Activated T-cell treated with anti-CD3 and anti-CD28 coated beads, Interleukin-2, amount 50 U/mL, for 4 hours (primary cell): ENCODE data around the gene SSBP3. TPM values are rescaled to one million over a fixed set of nuclear protein-coding genes. Genes with fewer than 3 reads are reported as not detected.
"Not testable (repeated sequence)": the region's sequence is repeated elsewhere in the genome, so short reads cannot be mapped to it uniquely, and the experiment has no call there.

ENCODE experiments used
- ATAC-seq, 2 donors: fragments of 200-7000 bp; cut with Tn5 transposase; one replicate each; pipeline ENCODE4 v1.10.0; 2021
- DNase-seq: peaks from one replicate; pipeline ENCODE4 v3.0.0-alpha.2; 2020
- H3K27me3 Mint-ChIP-seq: one replicate; pipeline ENCODE4 v1.8.0; 2021; ENCODE audit warnings: low read depth, mixed read lengths
- H3K36me3 Mint-ChIP-seq: one replicate; pipeline ENCODE4 v1.8.0; 2022; ENCODE audit warnings: mixed read lengths; ENCODE audit not compliant: insufficient read depth
- H3K4me1 Mint-ChIP-seq: one replicate; pipeline ENCODE4 v1.8.0; 2021; ENCODE audit warnings: low read depth, mixed read lengths
- H3K4me3 Mint-ChIP-seq: one replicate; pipeline ENCODE4 v1.8.0; 2021; ENCODE audit warnings: mild to moderate bottlenecking, moderate library complexity, mixed read lengths
- H3K9me3 Mint-ChIP-seq: one replicate; pipeline ENCODE4 v1.8.0; 2021; ENCODE audit warnings: mixed read lengths
- total RNA-seq, 3 donors: library from RNA; stranded (reverse); gene quantifications; one replicate each; pipeline ENCODE4 v1.2.1, GENCODE V29; 2021

Gene SSBP3
- 10 to 100 TPM; 36.2 to 39.1 (median 37.5) TPM for total RNA-seq

- Mint-ChIP-seq H3K4me1 (peaks cover 55% of the 10 kb centered on the region), H3K36me3 (peaks cover 13% of the 10 kb centered on the region), H3K4me3 (peak within 1 kb of the TSS; percentile 88), H3K9me3 (no peaks in the 10 kb centered on the region), H3K27me3 (no peaks in the 10 kb centered on the region)
- peak; percentile 92 to 93 for ATAC-seq
- peak; percentile 86 for DNase-seq
Measured at GRCh38 chr1:54406339-54407153, at the start of gene SSBP3. TSS of gene SSBP3 (minus strand) at chr1:54406394.

GRCh38 chr1:54453509-54453908 is 47.3 kb upstream of the SSBP3 start:
- no peaks in the 10 kb centered on the region for H3K9me3 Mint-ChIP-seq
- H3K27me3 Mint-ChIP-seq, result no peaks in the 10 kb centered on the region
- no peaks in the 10 kb centered on the region for H3K36me3 Mint-ChIP-seq
- H3K4me1 Mint-ChIP-seq, result peaks cover 4% of the 10 kb centered on the region
- no peak overlapping the region for H3K4me3 Mint-ChIP-seq
- no peak for ATAC-seq
- DNase-seq, result no peak

- no peak for ATAC-seq
- no peak overlapping the region for H3K4me3 Mint-ChIP-seq
- DNase-seq, result no peak
Measured at GRCh38 chr1:54453022-54453421, 46.8 kb upstream of the SSBP3 start.

GRCh38 chr1:54449431-54449830 is 43.2 kb upstream of the SSBP3 start:
- DNase-seq, H3K36me3 Mint-ChIP-seq, H3K9me3 Mint-ChIP-seq, ATAC-seq, H3K4me1 Mint-ChIP-seq, H3K4me3 Mint-ChIP-seq, H3K27me3 Mint-ChIP-seq: not testable (repeated sequence)

More at GRCh38 chr1:54453022-54453421, 46.8 kb upstream of the SSBP3 start:
- no peaks in the 10 kb centered on the region for H3K27me3 Mint-ChIP-seq
- H3K36me3 Mint-ChIP-seq, result no peaks in the 10 kb centered on the region
- H3K9me3 Mint-ChIP-seq, result no peaks in the 10 kb centered on the region
- H3K4me1 Mint-ChIP-seq, result peaks cover 1% of the 10 kb centered on the region

GRCh38 chr1:54448801-54449200 is 42.6 kb upstream of the SSBP3 start:
- H3K9me3 Mint-ChIP-seq, ATAC-seq, H3K27me3 Mint-ChIP-seq, H3K36me3 Mint-ChIP-seq, H3K4me3 Mint-ChIP-seq, H3K4me1 Mint-ChIP-seq, DNase-seq: not testable (repeated sequence)

GRCh38 chr1:54447081-54447480 is 40.9 kb upstream of the SSBP3 start:
- not testable (repeated sequence) for DNase-seq, H3K4me3 Mint-ChIP-seq, H3K27me3 Mint-ChIP-seq, H3K36me3 Mint-ChIP-seq, ATAC-seq, H3K9me3 Mint-ChIP-seq, H3K4me1 Mint-ChIP-seq

- Mint-ChIP-seq H3K4me3 (no peak overlapping the region), H3K4me1 (no peaks in the 10 kb centered on the region), H3K9me3 (no peaks in the 10 kb centered on the region), H3K36me3 (no peaks in the 10 kb centered on the region), H3K27me3 (no peaks in the 10 kb centered on the region)
- no peak for ATAC-seq
- DNase-seq, result no peak
Measured at GRCh38 chr1:54442185-54442584, 36.0 kb upstream of the SSBP3 start.

GRCh38 chr1:54439550-54440223 is 33.5 kb upstream of the SSBP3 start:
- H3K4me3 Mint-ChIP-seq, result no peak overlapping the region
- ATAC-seq (no peak), DNase-seq (no peak)
- no peaks in the 10 kb centered on the region for H3K27me3 Mint-ChIP-seq
- H3K4me1 Mint-ChIP-seq, result no peaks in the 10 kb centered on the region
- no peaks in the 10 kb centered on the region for H3K9me3 Mint-ChIP-seq
- no peaks in the 10 kb centered on the region for H3K36me3 Mint-ChIP-seq

- H3K4me3 Mint-ChIP-seq, result no peak overlapping the region
- no peak for DNase-seq
Measured at GRCh38 chr1:54437783-54438182, 31.6 kb upstream of the SSBP3 start.

GRCh38 chr1:54436826-54437225 is 30.6 kb upstream of the SSBP3 start:
- H3K4me1 Mint-ChIP-seq, result no peaks in the 10 kb centered on the region
- H3K27me3 Mint-ChIP-seq, result no peaks in the 10 kb centered on the region
- H3K36me3 Mint-ChIP-seq, result no peaks in the 10 kb centered on the region
- no peak overlapping the region for H3K4me3 Mint-ChIP-seq
- H3K9me3 Mint-ChIP-seq, result no peaks in the 10 kb centered on the region
- no peak for DNase-seq
- ATAC-seq, result no peak

More at GRCh38 chr1:54437783-54438182, 31.6 kb upstream of the SSBP3 start:
- no peaks in the 10 kb centered on the region for H3K9me3 Mint-ChIP-seq
- H3K36me3 Mint-ChIP-seq, result no peaks in the 10 kb centered on the region
- H3K4me1 Mint-ChIP-seq, result no peaks in the 10 kb centered on the region
- no peaks in the 10 kb centered on the region for H3K27me3 Mint-ChIP-seq
- no peak for ATAC-seq

- H3K4me1 Mint-ChIP-seq, result no peaks in the 10 kb centered on the region
- no peaks in the 10 kb centered on the region for H3K27me3 Mint-ChIP-seq
- no peak overlapping the region for H3K4me3 Mint-ChIP-seq
- no peaks in the 10 kb centered on the region for H3K9me3 Mint-ChIP-seq
- no peaks in the 10 kb centered on the region for H3K36me3 Mint-ChIP-seq
- ATAC-seq (no peak), DNase-seq (no peak)
Measured at GRCh38 chr1:54429838-54430237, 23.6 kb upstream of the SSBP3 start.

- no peak overlapping the region for H3K4me3 Mint-ChIP-seq
- H3K4me1 Mint-ChIP-seq, result no peaks in the 10 kb centered on the region
- ATAC-seq (no peak), DNase-seq (no peak)
- no peaks in the 10 kb centered on the region for H3K9me3 Mint-ChIP-seq
- H3K36me3 Mint-ChIP-seq, result no peaks in the 10 kb centered on the region
- no peaks in the 10 kb centered on the region for H3K27me3 Mint-ChIP-seq
Measured at GRCh38 chr1:54428837-54429518, 22.8 kb upstream of the SSBP3 start.

GRCh38 chr1:54425152-54425584 is 19.0 kb upstream of the SSBP3 start:
- no peak overlapping the region for H3K4me3 Mint-ChIP-seq
- H3K36me3 Mint-ChIP-seq, result no peaks in the 10 kb centered on the region
- H3K9me3 Mint-ChIP-seq, result no peaks in the 10 kb centered on the region
- ATAC-seq (no peak), DNase-seq (no peak)
- H3K4me1 Mint-ChIP-seq, result no peaks in the 10 kb centered on the region
- peaks cover 3% of the 10 kb centered on the region for H3K27me3 Mint-ChIP-seq

GRCh38 chr1:54424398-54424797 is 18.2 kb upstream of the SSBP3 start:
- Mint-ChIP-seq H3K4me3 (no peak overlapping the region), H3K27me3 (peaks cover 3% of the 10 kb centered on the region), H3K4me1 (no peaks in the 10 kb centered on the region), H3K36me3 (no peaks in the 10 kb centered on the region), H3K9me3 (no peaks in the 10 kb centered on the region)
- no peak for ATAC-seq
- no peak for DNase-seq
